ENCODE results near the gene KCNQ1.

KCNQ1 gene

GRCh38 chr11:2805388-2806056, 360.7 kb downstream of the KCNQ1 start:
- no peak for DNase-seq

- DNase-seq = no peak
These were observed 361.7 kb downstream of the KCNQ1 start for GRCh38 chr11:2806351-2807024.

- no peak for DNase-seq
These were observed 362.3 kb downstream of the KCNQ1 start for GRCh38 chr11:2807025-2807681.

GRCh38 chr11:2807801-2808241, 363.0 kb downstream of the KCNQ1 start:
- no peak for DNase-seq

GRCh38 chr11:2808850-2809846, 364.3 kb downstream of the KCNQ1 start:
- no peak for DNase-seq

GRCh38 chr11:2809854-2810253, 365.0 kb downstream of the KCNQ1 start:
- DNase-seq = no peak

- no peak for DNase-seq
These were observed 365.8 kb downstream of the KCNQ1 start for GRCh38 chr11:2810411-2811205.

- DNase-seq = no peak
These were observed 366.6 kb downstream of the KCNQ1 start for GRCh38 chr11:2811206-2812091.

- DNase-seq = no peak
These were observed 367.7 kb downstream of the KCNQ1 start for GRCh38 chr11:2812371-2812991.

- no peak for DNase-seq
These were observed 368.5 kb downstream of the KCNQ1 start for GRCh38 chr11:2813141-2813908.

GRCh38 chr11:2813968-2814367, 369.2 kb downstream of the KCNQ1 start:
- DNase-seq = no peak

- no peak for DNase-seq
These were observed 369.9 kb downstream of the KCNQ1 start for GRCh38 chr11:2814751-2815150.

- no peak for DNase-seq
These were observed 371.1 kb downstream of the KCNQ1 start for GRCh38 chr11:2815762-2816496.

- no peak for DNase-seq
These were observed 371.7 kb downstream of the KCNQ1 start for GRCh38 chr11:2816523-2816922.

GRCh38 chr11:2816941-2817421, 372.2 kb downstream of the KCNQ1 start:
- DNase-seq = no peak

GRCh38 chr11:2817431-2817830, 372.6 kb downstream of the KCNQ1 start:
- no peak for DNase-seq

GRCh38 chr11:2818021-2818420, 373.2 kb downstream of the KCNQ1 start:
- DNase-seq = no peak

GRCh38 chr11:2818503-2818902, 373.7 kb downstream of the KCNQ1 start:
- no peak for DNase-seq

- DNase-seq = no peak
These were observed 374.5 kb downstream of the KCNQ1 start for GRCh38 chr11:2819316-2819715.

Measured in NCI-H2171 (cell line).